ENCODE results near the gene SSPN.

DNA sequence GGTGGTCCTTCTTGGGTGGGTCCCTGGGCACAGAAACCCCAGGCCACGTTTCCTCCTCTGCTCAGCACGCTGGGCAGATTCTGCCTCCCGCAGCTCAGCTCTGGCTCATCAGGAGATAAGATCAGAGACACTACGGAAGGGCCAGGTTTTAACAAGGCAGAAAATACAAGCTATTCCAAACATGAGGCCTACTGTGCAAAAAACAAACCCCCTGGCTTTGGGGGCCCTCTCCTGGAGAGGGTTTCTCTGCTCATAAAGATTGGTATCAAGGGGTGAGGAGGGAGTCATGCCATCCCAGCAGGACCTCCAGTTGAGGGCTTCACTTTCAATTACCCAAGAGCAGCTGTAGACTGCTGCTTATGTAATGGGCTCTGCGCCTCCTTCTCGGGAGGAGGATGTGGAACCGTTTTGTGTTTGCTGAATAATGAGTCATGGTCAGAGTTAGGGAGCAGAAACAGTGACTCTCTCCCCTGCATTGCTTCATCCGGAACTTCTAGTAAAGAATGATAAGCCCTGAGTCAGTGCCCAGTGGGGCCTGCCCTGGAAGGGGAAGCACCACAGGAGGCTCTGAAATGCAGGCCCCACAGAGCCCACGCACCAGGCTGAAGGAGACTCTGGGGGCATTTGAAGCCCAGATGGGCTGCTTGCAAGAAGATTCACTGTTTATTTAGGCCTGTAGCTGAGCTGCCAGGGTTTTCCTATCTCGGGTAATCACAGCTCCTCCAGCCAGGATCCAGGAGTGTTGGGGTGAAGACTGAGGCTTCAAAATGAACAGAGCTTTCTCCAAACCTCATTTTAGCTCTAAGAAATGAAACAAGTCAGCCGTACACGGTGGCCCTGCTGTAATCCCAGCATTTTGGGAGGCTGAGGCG is 79.3 kb downstream of the SSPN start:
- TF ChIP-seq, protein P1, sequence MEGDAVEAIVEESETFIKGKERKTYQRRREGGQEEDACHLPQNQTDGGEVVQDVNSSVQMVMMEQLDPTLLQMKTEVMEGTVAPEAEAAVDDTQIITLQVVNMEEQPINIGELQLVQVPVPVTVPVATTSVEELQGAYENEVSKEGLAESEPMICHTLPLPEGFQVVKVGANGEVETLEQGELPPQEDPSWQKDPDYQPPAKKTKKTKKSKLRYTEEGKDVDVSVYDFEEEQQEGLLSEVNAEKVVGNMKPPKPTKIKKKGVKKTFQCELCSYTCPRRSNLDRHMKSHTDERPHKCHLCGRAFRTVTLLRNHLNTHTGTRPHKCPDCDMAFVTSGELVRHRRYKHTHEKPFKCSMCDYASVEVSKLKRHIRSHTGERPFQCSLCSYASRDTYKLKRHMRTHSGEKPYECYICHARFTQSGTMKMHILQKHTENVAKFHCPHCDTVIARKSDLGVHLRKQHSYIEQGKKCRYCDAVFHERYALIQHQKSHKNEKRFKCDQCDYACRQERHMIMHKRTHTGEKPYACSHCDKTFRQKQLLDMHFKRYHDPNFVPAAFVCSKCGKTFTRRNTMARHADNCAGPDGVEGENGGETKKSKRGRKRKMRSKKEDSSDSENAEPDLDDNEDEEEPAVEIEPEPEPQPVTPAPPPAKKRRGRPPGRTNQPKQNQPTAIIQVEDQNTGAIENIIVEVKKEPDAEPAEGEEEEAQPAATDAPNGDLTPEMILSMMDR (IDR thresholded peaks at IDR 0.05; ENCODE audit: insufficient read depth, low read depth, low read length) = peak; percentile 17
- TF ChIP-seq EZH2 (IDR thresholded peaks at IDR 0.05; ENCODE audit: insufficient read depth, low read length) = no peak
